ENCODE measurements around the gene GDNF.

DNA sequence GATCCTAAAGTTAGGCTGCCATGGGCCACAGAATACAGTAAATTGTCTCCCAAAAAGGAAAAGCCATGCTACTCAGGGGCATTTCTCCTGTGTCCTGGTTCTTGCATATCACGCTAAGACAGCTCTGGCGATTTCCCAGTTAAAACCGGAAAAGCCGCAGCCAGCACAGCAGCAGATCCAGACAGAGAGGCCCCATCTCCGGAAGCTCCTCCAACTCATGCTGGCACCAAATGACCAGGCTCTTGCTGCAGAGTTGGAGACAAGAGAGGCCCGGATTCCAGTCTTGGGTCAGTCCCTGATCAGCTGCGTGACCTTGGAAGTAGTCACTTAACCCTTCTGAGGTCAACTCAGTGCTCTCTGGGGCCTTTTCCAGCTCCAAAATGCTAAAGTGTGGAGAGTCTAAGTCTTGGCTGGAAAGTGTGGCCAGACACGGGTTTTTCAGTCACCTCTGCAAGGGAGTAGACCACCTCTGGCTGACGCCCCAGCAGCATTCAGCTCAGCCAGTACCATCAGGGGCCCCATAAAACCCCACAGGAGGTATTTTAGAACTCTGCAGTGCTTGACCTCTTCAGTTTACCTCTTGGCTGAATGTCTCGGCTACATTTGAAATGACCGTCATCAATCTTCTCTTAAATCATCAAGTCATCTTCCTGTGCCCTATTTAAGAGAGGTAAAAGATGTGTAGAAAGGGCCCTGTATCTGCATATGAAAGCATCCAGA is 16.2 kb downstream of the GDNF start:
- no peak for TF ChIP-seq EP300 (IDR thresholded peaks at IDR 0.05)
- TF ChIP-seq POLR2AphosphoS5 (IDR thresholded peaks at IDR 0.05) = no peak
